HG02588 (cell line): ENCODE results near the gene MYLK3.

ENCODE experiments used
- ATAC-seq: cut with Tn5 transposase; IDR thresholded peaks from one replicate; pipeline ENCODE4 v1.9.1; 2021; ENCODE audit warnings: mild to moderate bottlenecking, moderate library complexity; ENCODE audit not compliant: unreplicated experiment

The MYLK3 gene

DNA sequence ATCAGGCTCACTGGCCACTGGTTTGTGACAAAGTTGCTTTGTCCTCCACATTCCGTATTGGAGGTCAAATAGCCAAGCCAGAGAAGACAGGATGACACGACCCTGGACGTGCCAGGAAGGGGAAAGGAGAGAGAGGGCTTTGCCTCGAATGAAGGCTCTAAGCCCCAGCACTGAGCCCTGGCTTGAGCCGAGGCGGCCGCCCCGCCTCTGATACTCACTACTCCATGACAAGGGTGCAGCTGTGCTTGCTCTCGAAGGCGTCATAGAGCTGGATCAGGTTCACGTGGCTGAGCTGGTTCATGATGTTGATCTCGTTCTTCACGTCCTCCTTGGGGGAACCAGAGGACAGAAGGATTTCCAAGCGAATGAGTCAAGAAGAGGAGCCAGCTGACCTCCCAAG is 19.3 kb downstream of the MYLK3 start:
- ATAC-seq: no peak

DNA sequence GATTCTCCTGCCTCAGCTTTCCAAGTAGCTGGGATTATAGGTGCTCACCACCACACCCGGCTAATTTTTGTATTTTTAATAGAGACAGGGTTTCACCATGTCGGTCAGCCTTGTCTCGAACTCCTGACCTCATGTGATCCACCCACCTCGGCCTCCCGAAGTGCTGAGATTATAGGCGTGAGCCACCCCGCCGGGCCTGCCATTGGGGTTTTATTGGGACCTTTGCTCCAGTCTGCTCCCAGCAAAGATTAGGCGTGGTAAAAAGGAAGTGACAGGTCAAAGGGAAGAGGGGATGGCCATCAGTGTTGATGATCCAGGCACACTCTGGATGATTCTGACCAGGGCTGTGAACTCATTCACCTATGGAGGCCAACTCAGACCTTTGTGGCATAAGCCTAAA is 20.5 kb downstream of the MYLK3 start:
- no peak for ATAC-seq

DNA sequence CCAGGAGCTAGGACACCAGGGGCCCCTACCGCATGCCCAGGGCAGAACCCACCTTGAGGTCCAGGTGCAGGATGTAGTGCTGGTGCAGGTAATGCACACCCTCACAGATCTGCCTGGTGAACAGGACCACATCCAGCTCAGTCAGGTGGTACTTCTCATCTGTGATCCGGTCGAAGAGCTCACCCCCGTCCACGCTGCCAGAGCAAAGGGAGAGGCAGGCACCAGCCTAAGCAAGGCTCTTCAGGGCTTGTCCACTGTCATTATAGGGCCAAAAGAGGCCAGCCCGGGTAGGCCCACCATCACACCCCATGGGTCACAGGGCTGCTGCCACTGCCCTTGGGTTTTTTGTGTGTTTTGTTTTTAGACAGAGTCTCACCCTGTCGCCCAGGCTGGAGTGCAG is 21.0 kb downstream of the MYLK3 start:
- ATAC-seq: no peak

DNA sequence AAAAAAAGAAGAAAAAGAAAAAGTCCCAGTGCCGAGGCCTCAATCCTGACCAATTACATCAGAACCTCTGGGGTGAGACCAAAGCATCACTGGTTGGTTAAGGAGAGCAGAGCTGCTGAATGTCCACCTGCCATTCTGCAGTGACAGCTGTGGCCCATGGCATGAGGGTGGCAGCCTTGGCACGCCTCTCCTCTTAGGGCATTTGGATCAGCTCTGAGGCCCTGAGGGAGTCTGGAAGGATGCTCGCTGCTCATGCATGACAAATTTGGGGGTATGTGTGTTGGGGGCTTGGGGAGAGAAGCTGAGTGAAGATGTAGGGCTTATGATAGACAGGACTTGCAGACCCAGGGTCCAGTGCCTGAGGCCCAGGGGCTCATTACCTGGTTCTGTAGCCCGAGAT is 26.3 kb downstream of the MYLK3 start:
- no peak for ATAC-seq

DNA sequence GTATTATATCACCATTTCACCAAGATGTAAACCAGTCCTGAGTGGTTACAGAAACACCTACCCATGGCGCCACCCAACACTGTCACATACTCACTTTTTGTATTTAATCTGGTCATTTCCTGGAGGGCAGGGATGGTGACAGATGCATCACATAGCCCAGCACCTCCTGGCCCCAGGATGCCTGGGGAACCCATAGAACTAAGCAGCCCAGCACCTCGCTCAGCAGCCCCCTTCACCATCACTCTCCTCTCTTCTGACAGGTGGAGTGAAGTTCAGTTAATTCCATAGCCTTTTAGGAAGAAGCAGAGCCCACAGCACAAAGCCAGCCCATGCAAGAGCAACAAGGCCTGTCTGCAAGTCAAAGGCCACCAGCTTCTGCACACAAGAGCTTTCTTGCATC is 27.5 kb downstream of the MYLK3 start:
- no peak for ATAC-seq

DNA sequence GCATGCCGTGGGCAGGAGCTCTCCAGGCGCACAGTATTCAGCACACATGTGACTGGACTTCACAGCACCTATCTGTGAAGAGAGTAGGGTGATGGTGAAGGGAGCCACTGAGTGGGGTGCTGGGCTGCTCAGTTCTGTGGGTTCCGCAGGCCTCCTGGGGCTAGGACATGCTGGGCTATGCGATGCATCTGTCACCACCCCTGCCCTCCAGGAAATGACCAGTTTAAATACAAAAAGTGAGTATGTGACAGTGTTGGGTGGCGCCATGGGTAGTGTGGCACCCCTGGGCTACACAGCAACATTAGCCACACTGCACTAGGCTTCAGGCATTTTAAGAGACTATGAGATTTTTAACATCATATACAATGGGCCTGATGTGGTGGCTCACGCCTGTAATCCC is 28.6 kb downstream of the MYLK3 start:
- ATAC-seq: no peak

DNA sequence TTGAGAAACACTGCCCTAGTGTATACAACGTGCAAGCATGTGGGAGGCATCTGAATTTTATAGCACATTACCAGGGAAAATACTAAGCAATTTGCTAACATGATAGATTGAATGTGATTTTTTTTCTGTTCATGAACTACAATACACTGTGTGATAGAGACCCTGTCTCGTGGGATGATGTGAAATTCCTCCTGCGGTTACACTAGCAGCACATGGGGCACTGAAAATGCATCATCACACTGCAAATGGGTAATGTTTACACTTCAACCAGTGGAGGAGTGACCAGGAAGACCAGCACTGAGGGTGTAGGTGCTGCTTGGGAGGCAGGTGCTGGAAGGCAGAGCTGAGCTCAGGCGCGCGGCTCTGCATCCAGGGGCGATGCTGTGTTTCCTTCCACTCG is 29.9 kb downstream of the MYLK3 start:
- no peak for ATAC-seq

DNA sequence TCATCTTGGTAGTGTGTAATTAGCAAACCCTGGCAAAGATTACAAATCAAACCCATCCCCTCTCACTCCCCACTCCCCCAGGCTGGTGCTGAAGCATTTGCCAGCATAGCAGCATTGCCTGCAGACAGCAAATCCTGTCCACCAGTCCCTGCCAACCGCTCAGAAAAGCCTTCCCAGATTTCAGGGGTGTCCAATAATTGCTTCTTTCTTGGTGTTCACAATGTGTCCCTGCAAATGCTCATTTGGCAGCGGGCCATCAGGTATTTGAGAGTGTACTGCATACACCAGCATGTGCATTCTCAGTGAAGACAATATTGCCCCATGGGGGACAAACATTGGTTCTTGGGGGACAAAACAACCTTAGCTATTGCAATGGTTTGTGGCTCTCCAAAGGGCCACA is 30.5 kb downstream of the MYLK3 start:
- no peak for ATAC-seq

DNA sequence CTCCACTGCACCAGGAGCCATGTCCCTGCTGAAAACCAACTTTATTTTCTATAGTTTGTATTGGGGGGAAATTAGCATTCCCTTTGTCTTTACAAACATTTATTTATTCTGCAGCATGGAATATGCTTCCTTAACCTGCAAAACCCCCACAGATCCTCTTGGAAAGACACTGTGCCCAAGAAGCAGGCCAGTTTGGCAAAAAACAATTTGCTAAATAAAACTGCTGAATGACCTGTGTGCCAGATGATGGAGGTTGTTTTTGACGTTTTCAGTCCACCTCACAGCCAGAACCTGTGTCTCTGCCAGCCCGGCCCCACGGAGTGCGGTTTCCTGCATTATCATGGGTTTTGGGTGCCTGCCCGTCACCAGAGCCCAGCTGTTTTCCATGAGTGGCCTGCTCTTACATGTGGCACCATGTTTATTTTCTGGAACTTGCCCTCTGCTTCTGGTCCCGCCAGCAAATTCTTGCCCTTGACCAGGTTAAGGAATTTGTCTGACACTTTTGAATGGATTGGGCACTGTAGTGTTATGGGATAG is 32.3 kb downstream of the MYLK3 start:
- ATAC-seq: no peak

DNA sequence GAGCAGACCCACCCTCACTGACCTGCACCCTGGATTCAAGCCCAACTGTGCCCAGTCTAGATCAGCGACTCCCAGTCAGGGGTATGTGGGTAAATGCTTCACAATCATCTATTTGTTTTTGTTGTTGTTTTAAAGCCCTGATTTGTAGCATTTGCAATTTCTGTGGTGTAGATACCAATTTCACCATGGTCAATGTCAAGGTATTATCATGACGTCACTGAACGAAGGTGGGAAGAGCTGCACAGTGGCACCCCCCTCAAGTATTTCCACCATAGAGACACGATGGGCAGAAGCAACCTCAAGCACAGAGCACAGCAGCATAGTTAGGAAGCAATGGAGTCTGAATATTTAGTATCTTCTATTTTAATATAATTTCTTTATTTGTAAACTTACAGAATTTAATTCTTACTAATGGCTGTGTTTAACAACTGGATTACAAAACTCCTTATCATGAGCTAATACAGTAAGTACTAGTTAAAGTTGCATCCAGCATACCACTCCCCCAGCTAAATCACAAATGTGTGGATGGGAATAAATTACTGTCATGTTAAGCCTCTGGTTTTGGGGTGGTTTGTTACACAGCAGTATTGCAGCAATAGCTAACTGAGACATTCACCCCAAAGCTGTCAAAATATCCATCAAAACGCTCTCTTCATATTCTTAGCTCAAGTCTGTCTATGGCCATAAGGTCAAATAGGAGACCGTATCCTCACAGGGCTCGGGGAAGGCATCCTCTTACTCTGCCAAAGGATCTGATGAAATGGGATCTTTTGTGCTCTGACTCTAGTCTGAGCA is 33.1 kb downstream of the MYLK3 start:
- ATAC-seq: no peak

DNA sequence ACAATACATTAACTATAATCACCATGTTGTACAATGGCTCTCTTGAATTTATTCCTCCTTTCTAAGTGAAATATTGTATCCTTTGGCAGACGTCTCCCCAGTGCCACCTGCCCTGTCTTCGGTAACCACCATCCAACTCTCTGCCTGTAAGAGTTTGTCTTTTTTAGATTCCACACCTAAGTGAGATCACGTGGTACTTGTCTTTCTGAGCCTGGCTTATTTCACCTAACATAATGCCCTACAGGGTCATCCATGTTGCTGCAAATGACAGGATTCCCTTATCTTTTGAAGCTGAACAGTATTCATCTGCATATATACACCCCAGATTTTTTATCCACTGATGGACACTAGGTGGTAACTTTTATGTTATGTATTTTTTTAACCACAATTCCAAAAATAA is 34.5 kb downstream of the MYLK3 start:
- ATAC-seq: no peak

DNA sequence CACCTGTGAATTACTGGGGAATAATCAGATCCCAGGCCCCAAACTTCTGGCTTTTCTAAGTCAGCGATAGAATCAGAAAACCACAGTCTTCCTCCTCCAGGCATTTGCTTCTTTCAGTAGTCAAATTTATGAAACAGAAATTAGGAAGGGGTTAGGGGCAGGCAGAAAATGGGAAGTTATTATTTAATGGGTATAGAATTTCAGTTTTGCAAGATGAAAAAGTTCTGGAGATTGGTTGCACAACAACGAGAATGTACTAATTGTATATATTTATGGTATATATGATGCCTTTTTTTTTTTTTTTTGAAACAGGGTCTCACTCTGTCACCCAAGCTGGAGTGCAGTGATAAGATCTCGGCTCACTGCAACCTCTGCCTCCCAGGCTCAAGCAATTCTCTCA is 35.2 kb downstream of the MYLK3 start:
- ATAC-seq: no peak

DNA sequence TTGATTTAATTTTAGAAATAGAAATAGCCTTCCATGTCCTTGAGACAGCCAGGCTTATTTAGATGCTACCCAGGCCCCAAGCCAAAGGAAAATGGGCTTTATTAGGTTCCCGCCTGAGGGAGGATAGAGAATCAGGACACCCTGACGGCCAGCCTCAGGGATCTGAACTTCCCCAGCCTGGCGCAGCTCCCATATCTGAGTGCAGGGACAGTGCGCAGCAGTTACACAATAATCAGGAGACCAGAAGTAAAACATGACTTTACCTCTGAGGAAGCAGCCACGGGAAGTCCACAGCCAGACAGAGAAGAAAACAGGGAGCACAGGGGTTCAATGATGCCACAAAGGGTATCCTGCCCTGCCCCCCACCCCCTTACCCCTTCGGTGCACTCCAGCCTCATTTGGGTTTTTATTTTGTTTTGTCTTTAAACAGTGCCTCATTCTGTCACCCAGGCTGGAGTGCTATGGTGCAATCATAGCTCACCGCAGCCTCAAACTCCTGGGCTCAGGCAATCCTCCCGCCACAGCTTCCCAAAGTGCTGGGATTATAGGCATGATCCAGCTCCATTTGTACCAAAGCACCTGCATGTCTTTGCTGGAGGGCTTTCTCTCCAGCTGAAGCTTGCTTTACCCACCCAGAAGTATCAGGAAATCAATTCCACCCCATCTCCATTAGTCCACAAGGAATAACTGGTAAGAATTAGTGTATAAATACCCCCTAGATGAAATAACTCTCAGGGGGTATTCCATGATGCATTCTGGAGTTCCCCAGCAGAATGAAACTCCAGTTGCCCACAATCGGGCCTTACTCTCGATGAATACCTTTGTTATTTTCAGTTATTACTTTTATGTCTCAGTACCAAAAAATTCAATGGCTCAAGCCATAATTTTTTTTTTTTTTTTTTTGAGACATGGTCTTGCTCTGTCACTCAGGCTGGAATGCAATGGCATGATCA is 36.8 kb downstream of the MYLK3 start:
- ATAC-seq: no peak

DNA sequence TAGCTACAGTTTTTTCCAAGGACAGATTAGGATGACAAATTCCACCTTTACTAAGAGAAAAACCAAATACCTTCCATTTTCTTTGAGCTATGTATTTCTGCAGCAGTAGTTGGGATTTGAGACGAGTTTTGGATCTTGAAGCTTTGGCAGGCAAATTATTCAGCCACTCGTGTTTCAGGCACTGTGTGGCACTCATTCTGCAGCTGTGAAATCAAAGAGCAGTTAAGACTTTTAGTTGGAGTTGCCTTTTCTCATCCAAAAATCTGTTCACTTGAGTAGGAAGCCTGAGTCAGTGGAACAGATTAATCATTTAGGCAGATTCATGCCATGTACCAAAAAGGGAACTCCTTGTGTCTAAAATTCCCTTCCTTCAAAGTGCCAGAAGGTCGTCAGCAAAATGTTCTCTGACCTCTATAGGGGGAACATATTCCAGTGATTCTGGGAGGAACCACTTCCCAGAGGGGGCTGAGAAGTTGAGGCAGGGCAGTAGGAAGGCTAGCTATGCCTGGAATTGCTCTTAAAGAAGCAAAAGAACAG is 38.6 kb downstream of the MYLK3 start:
- ATAC-seq: no peak

DNA sequence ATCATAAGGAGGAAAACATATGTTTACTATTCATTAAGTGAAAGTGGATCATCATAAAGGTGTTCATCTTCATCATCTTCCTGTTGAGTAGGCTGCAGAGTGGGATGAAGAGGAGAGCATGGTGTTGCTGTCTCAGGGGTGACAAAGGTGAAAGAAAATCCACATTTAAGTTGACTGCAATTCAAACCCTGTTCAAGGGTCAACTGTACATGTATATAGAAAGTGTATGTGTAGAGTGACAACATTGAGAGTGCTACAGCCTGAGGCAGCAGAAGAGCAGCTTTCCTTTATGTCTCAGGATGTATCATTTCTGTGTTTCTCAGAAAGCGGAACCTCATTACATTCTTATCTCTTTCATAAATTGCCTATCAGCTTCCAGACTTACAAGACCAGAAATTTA is 41.5 kb downstream of the MYLK3 start:
- ATAC-seq: no peak

DNA sequence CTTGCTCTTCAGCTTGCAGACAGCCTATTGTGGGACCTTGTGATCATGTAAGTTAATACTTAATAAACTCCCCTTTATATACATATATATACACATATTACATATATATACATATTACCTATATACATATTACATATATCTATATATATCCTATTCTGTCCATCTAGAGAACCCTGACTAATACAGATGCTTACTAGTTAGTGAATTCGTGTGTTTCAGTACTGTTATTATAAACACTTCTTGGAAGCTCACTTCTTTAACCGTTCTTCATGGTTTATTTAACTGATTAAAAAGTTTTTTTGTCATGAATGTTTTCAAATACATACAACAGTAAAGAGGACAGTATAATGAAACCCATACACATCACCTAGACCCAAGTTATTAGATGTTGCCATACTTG is 46.1 kb downstream of the MYLK3 start:
- ATAC-seq: no peak

DNA sequence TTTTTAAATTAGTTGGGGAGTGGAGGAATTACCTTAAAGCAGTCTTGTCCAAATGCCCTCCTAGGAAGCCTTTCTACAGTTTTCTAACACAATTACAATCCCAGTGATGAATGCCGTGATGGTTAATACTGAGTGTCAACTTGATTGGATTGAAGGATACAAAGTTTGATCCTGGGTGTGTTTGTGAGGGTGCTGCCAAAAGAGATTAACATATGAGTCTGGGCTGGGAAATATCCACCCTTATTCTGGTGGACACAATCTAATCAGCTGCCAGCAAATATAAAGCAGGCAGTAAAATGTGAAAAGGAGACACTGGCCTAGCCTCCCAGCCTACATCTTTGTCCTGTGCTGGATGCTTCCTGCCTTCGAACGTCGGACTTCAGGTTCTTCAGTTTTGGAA is 46.5 kb downstream of the MYLK3 start:
- ATAC-seq: no peak

DNA sequence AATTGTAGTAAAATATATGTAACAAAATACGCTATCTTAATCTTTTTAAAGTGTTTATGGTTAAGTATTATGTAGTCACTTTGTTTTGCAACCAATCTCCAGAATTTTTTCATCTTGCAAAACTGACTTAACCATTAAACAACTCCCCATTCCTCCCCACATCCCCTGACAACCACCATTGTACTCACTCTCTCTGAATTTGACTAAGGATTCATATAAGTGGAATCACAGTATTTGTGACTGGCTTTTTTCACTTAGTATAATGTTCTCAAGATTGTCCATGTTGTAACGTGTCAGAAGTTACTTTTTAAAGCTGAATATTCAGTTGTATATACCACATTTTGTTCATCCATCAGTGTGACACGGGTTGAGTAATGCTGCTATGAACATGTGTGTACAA is 48.1 kb downstream of the MYLK3 start:
- ATAC-seq: no peak

DNA sequence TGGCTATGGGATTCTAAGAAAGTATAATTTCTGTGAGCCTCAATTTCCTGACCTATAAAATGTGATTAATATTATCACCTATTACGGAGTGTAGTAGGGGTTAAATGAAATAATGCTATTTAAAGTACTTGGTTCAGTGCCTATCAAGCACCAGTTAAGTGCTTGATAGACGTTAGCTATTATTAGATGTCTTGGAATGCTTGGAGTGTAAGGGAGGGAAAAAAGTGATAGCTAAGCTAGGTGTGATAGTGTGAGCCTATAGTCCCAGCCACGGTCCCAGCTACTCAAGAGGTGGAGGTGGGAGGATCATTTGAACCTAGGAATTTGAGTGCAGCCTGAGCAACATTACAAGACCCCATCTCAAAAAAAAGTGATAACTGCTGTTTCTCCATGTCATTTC is 51.2 kb downstream of the MYLK3 start:
- ATAC-seq: no peak

DNA sequence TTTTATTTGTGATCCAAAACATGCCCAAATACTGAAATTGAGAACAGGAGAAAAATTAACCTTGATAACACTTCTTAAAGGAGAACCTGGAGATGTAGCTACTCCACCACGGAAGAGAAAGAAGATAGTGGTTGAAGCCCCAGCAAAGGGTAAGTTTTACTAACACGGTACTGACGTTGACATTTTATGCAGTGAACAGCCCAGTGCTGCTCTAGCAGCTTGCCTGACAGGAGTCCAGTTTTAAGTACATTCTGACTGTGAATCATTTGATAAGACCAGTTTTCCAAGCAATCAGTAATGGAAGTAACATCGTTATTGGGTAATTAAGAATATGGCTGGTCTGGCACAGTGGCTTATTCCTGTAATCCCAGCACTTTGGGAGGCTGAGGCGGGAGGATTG is 52.2 kb downstream of the MYLK3 start:
- ATAC-seq: no peak

DNA sequence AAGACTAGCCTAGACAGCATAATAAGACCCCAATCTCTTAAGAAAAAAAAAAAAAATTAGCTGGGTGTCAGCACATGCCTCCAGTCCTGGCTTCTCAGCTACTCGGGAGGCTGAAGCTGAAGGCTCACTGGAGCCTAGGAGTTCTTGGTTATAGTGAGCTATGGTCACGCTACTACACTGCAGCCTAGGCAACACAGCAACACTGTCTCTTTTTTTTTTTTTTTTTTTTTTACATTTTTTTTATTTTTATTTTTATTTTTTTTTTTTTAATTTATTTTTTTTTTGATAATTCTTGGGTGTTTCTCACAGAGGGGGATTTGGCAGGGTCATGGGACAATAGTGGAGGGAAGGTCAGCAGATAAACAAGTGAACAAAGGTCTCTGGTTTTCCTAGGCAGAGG is 54.5 kb downstream of the MYLK3 start:
- no peak for ATAC-seq

DNA sequence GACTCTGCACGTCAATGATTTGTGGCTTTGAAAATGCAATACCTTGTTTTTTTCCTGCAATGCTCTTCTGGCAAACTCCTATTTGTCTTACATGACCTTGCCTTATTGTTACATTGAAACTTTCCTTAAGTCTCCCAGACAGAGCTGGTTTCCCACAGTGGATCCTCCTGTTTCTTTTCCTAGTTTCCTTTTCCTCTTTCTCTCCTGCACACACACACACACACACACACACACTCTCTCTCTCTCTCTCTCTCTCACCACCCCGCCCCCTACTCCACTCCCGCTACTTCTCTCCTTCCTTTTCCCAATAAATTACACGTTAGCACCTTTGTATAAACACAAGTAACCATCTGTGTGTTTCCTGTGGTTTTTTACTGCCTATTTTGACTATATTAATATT is 56.4 kb downstream of the MYLK3 start:
- no peak for ATAC-seq
